ENCODE results near the gene MGMT. TPM values are rescaled to one million over a fixed set of nuclear protein-coding genes. Genes with fewer than 3 reads are reported as not detected.

MGMT gene
- total and polyA plus RNA-seq, 2 experiments from 2014 or later, result 19.3 to 21.9 TPM

- no peaks in the 10 kb centered on the region for H3K9me3 Mint-ChIP-seq
- ATAC-seq, result no peak
- H3K27me3 Mint-ChIP-seq (ENCODE audit: insufficient read depth, low read depth, poor library complexity), result no peaks in the 10 kb centered on the region
- Histone ChIP-seq H3K4me2 (no peak overlapping the region), H3K79me2 (replicated peaks; ENCODE audit: insufficient read depth) (no peaks in the 10 kb centered on the region), H3K36me3 (ENCODE audit: insufficient read depth) (no peaks in the 10 kb centered on the region), H3F3A (replicated peaks; ENCODE audit: low read depth) (no peaks in the 10 kb centered on the region), H3K27me3 (ENCODE audit: insufficient read depth) (no peaks in the 10 kb centered on the region), H3K4me3 (no peak overlapping the region), H2AFZ (no peak overlapping the region), H3K27ac (ENCODE audit: low read depth) (no peak overlapping the region), H3K9me2 (ENCODE audit: insufficient read depth) (no peaks in the 10 kb centered on the region), H3K4me1 (ENCODE audit: insufficient read depth) (no peaks in the 10 kb centered on the region), H4K20me1 (replicated peaks; ENCODE audit: insufficient read depth) (no peaks in the 10 kb centered on the region)
- DNase-seq (ENCODE audit: low spot score), result no peak
- TF ChIP-seq EZH2phosphoT487 (IDR thresholded peaks at IDR 0.05; ENCODE audit: unreplicated experiment) (no peak), EZH2 (IDR thresholded peaks at IDR 0.05; ENCODE audit: low read depth, unreplicated experiment) (no peak), JUNB (IDR thresholded peaks at IDR 0.05; ENCODE audit: unreplicated experiment) (no peak), REST (IDR thresholded peaks at IDR 0.05; ENCODE audit: unreplicated experiment) (no peak), ZNF114 (CRISPR knock-in tag; IDR thresholded peaks at IDR 0.05) (no peak), ZNF331 (CRISPR knock-in tag; IDR thresholded peaks at IDR 0.05; ENCODE audit: low read depth) (no peak), ZNF462 (CRISPR knock-in tag; IDR thresholded peaks at IDR 0.05) (no peak), ETS1 (IDR thresholded peaks at IDR 0.05) (no peak), NANOG (IDR thresholded peaks at IDR 0.05; ENCODE audit: borderline replicate concordance) (no peak), STAT1 (IDR thresholded peaks at IDR 0.05; ENCODE audit: unreplicated experiment) (no peak), CTCF (conservative IDR thresholded peaks at IDR 0.05; ENCODE audit: low read depth in 2 of 2) (no peak), POLR2AphosphoS5 (IDR thresholded peaks at IDR 0.05; ENCODE audit: low read depth) (no peak), CREB1 (CRISPR knock-in tag; IDR thresholded peaks at IDR 0.05; ENCODE audit: low read depth) (no peak)
- H3K27ac Mint-ChIP-seq, result no peak overlapping the region
- no peak overlapping the region for H3K4me3 Mint-ChIP-seq
- H3K4me1 Mint-ChIP-seq, result no peaks in the 10 kb centered on the region
- no peaks in the 10 kb centered on the region for H3K36me3 Mint-ChIP-seq (ENCODE audit: low read depth)
Measured at GRCh38 chr10:129780901-129781795, 314.1 kb downstream of the MGMT start.
